ENCODE measurements around the gene FAM228B. TPM values are rescaled to one million over a fixed set of nuclear protein-coding genes. Genes with fewer than 3 reads are reported as not detected.

Gene FAM228B
- total RNA-seq (10 to 100 TPM; 17.2 to 24.4 TPM), polyA plus RNA-seq (1 to 10 TPM; 4.5 to 7.4 TPM)

DNA sequence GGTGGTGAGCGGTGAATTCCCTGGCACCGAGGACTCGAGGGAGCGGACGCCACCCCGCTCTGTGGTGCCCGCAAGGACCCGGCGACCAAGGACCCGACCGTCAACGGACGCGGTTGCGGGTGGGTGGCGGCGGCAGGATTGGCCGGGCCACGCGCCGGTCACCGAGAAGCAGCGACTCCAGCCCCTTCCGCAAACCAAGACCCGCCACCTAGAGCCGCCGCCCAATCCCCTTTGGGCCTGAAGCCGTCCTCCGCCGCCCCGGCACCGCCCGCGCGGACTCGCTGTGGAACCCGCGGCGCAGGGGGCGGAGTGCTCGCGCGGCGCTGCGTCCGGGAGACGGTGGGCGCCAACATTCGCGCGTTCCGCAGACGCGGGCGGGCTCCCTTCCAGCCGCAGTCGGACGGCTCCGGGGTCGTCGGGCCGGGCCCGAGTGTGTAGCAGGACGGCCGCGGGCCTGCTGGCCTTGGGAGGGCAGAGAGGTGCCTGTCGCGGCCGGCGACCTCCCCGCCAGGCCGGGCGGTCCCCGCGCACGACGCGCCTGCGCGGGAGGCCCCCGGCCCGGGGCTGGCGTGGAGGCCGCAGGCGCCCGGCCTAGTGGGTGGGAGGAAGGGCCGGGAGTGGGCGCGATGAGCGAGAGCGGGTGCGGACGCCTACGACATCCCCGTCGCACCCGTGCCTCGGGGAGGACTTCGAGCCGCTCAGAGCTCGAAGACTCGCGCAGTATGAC is at the start of gene FAM228B, which contains the start of gene PFN4:
Gene FAM228B (plus strand): TSS at position 275 of the 727 bp plus-strand sequence. CDS start 893 bp downstream, outside the sequence.
Gene PFN4 (minus strand): TSS at position 140 of the 727 bp plus-strand sequence. CDS start 799 bp downstream, outside the sequence.
- H3K4me3 ChIP-seq (ENCODE audit: low read length in 2 of 2) = peak within 1 kb of the TSS in 1 of 2 donors; percentile 48
- no peaks in the 10 kb centered on the region for H3K27me3 ChIP-seq (ENCODE audit: insufficient read depth, low read length)
- peak within 1 kb of the TSS; percentile 17 for H3K27ac ChIP-seq (ENCODE audit: low read depth, low read length)
- ChIA-PET CTCF (ENCODE audit: partially characterized antibody) (interaction anchor here (0.8 to 1.1 kb wide), 2 partner anchors 28 to 39 kb away, joined by 3 to 4 read pairs; partner anchors contain the start of gene TP53I3), POLR2A (ENCODE audit: partially characterized antibody) (interaction anchor here (2.9 kb wide), 1 partner anchor 47 kb away, joined by 11 read pairs; the partner anchor contains the start of gene SF3B6)
- H3K9me3 ChIP-seq (ENCODE audit: control insufficient read depth in 1 of 2, low read length in 2 of 2) = no peaks in the 10 kb centered on the region
- Mint-ChIP-seq H3K27me3 (no peaks in the 10 kb centered on the region), H3K9me3 (no peaks in the 10 kb centered on the region), H3K4me3 (peak within 1 kb of the TSS; percentile 81 to 90 (median 88)), H3K4me1 (peaks cover 8 to 17% (median 13%) of the 10 kb centered on the region in 4 donors), H3K27ac (peak within 1 kb of the TSS; percentile 57 to 86 (median 77)), H3K36me3 (peaks cover 0 to 3% of the 10 kb centered on the region in 2 donors)
- intact Hi-C loops (cut with micrococcal nuclease) = no loop called here
- peaks cover 8% of the 10 kb centered on the region for H3K4me1 ChIP-seq (ENCODE audit: insufficient read depth, low read length)
- no peaks in the 10 kb centered on the region for H3K36me3 ChIP-seq (ENCODE audit: insufficient read depth, low read length)
- DNase-seq = peak; percentile 38 to 52 (median 43)

DNA sequence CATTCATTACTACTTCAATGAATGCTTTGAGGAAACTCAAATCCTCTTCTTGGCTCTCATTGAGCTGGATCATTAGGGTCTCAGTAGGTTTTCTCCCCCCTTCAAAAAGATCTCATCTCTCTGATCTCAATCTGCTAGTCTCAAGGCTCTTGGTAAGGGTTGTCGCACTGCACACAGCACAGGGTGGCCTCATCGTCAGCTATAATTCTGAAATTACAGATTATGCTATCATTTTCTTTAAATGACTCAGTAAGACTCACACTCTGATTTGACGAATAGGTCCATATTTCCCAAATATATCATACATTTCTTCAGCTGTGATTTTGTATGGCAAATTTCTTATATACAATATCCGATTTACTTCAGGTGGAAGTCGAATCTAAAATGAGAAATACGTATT is 49.5 kb upstream of the FAM228B start:
- Histone ChIP-seq H3K27me3 (ENCODE audit: insufficient read depth, low read length) (no peaks in the 10 kb centered on the region), H3K36me3 (ENCODE audit: insufficient read depth, low read length) (peaks cover 28% of the 10 kb centered on the region), H3K4me3 (ENCODE audit: low read length in 2 of 2) (no peak overlapping the region), H3K4me1 (ENCODE audit: insufficient read depth, low read length) (peaks cover 28% of the 10 kb centered on the region), H3K27ac (ENCODE audit: low read depth, low read length) (no peak overlapping the region), H3K9me3 (ENCODE audit: control insufficient read depth in 1 of 2, low read length in 2 of 2) (no peaks in the 10 kb centered on the region)
- Mint-ChIP-seq H3K36me3 (peaks cover 6 to 54% of the 10 kb centered on the region in 2 donors), H3K27me3 (no peaks in the 10 kb centered on the region), H3K4me3 (peak overlapping the region in 3 of 8 donors; percentile 17 to 36 (median 32)), H3K27ac (peak overlapping the region in 3 of 7 donors; percentile 3 to 68 (median 42)), H3K4me1 (peaks cover 24 to 48% (median 34%) of the 10 kb centered on the region in 4 donors), H3K9me3 (no peaks in the 10 kb centered on the region)
- intact Hi-C loops (cut with micrococcal nuclease) = no loop called here
- ChIA-PET CTCF (ENCODE audit: partially characterized antibody) (interaction anchor here (0.9 to 1.8 kb wide), 4 partner anchors 10 to 147 kb away, joined by 3 to 7 read pairs (median 7); partner anchors contain the start of genes ATAD2B and TP53I3), POLR2A (ENCODE audit: partially characterized antibody) (interaction anchor here (1.4 kb wide), 1 partner anchor 147 kb away, joined by 6 read pairs; the partner anchor contains the start of gene ATAD2B)
- no peak for DNase-seq

DNA sequence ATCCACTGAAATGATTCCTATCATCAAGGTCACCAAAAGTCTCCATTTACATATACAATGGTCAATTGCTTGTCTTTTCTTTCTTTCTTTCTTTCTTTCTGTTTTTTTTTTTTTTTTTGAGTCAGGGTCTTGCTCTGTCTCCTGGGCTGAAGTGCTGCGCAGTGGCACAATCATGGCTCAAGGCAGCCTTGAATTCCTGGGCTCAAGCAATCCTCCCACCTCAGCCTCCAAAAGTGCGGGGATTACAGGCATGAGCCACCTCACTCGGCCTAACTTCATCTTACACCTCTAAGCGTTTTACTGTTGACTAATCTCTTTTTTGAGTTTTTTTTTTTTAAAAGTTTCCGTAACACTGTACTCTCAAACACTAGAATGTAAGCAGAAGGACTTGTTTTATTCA is 48.0 kb upstream of the FAM228B start:
- DNase-seq = no peak

DNA sequence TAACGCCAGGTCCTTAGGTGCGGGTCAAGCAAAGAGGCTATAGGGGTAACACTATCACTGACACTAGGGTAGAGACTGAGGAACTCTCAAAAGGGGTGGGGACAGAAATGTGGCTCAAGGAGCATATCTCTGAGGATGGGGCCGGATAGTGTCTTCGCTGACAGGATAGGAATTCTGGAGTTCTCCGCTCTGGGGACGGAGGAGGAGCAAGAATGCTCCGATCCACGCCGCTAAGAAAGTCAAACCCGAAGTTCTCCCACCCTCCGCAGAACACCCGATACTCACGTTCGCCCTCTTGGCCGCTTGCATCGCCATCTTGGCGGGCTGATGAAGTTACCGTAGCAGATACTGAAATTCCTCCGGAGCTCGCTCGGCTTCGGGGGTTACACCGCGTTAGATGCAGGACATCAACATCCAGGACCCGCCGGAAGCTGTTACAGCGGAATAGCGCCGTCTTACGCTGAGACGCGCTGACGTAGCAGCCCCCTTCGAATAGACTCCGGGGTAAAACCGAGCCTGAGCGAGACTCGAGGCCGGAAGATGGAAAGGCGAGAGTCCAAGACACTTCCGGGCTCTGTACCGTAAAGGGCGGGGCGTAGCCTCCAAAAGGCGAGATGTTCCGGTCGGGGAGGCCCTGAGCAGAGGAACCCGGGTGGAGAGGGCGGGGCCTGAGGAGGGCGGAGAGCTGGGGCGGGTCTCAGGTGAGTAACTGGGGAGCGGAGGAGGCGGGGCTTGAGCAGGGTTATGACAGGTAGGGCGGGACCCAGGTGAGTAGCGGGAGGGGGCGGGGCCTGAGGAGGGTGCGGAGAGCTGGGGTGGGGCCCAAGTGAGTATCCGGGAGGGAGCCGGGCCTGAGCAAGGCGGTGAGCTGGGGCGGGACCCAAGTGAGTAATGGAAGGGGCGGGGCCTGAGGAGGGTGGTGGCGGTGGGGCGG is 47.1 kb upstream of the FAM228B start, which contains the start of gene SF3B6:
Gene SF3B6 (minus strand): TSS at position 412 of the 934 bp plus-strand sequence. CDS start 97 bp downstream, at position 315.
- H3K36me3 Mint-ChIP-seq = peaks cover 8 to 36% of the 10 kb centered on the region in 2 donors
- H3K9me3 Mint-ChIP-seq = no peaks in the 10 kb centered on the region
- Histone ChIP-seq H3K9me3 (ENCODE audit: control insufficient read depth in 1 of 2, low read length in 2 of 2) (no peaks in the 10 kb centered on the region), H3K36me3 (ENCODE audit: insufficient read depth, low read length) (peaks cover 9% of the 10 kb centered on the region), H3K27ac (ENCODE audit: low read depth, low read length) (peak within 1 kb of the TSS; percentile 89), H3K4me3 (ENCODE audit: low read length in 2 of 2) (peak within 1 kb of the TSS; percentile 87 to 94), H3K4me1 (ENCODE audit: insufficient read depth, low read length) (peaks cover 28% of the 10 kb centered on the region), H3K27me3 (ENCODE audit: insufficient read depth, low read length) (no peaks in the 10 kb centered on the region)
- ChIA-PET CTCF (ENCODE audit: partially characterized antibody) (interaction anchor here (0.9 to 2.0 kb wide), 5 partner anchors 9 to 252 kb away, joined by 3 to 16 read pairs (median 6); partner anchors contain the start of genes ATAD2B, TP53I3 and WDCP), POLR2A (ENCODE audit: partially characterized antibody) (interaction anchor here (0.7 to 3.7 kb wide), 12 partner anchors 9 to 284 kb away, joined by 3 to 124 read pairs (median 10); partner anchors contain the start of genes ATAD2B, FAM228B, FKBP1B and PFN4)
- intact Hi-C loops (cut with micrococcal nuclease) = loop anchor here (1.0 to 5.0 kb wide), 6 partner anchors 8 to 717 kb away; partner anchors contain the start of genes ATAD2B, CENPO, ITSN2 and PTRHD1
- H3K27me3 Mint-ChIP-seq = no peaks in the 10 kb centered on the region
- peak within 1 kb of the TSS; percentile 96 to 100 (median 99) for H3K27ac Mint-ChIP-seq
- H3K4me3 Mint-ChIP-seq = peak within 1 kb of the TSS; percentile 98 to 100 (median 99)
- peak; percentile 99 to 100 (median 99) for DNase-seq
- peaks cover 24 to 48% (median 32%) of the 10 kb centered on the region in 4 donors for H3K4me1 Mint-ChIP-seq

More for the DNA sequence above, 48.0 kb upstream of the FAM228B start:
- no peaks in the 10 kb centered on the region for H3K9me3 Mint-ChIP-seq
- intact Hi-C loops (cut with micrococcal nuclease) = loop anchor here (5.0 kb wide), 1 partner anchor 133 kb away; the partner anchor contains the start of gene UBXN2A
- Histone ChIP-seq H3K36me3 (ENCODE audit: insufficient read depth, low read length) (peaks cover 13% of the 10 kb centered on the region), H3K27me3 (ENCODE audit: insufficient read depth, low read length) (no peaks in the 10 kb centered on the region), H3K27ac (ENCODE audit: low read depth, low read length) (peak overlapping the region; percentile 89), H3K9me3 (ENCODE audit: control insufficient read depth in 1 of 2, low read length in 2 of 2) (no peaks in the 10 kb centered on the region), H3K4me3 (ENCODE audit: low read length in 2 of 2) (peak overlapping the region in 1 of 2 donors; percentile 87), H3K4me1 (ENCODE audit: insufficient read depth, low read length) (peaks cover 28% of the 10 kb centered on the region)
- H3K4me1 Mint-ChIP-seq = peaks cover 24 to 48% (median 32%) of the 10 kb centered on the region in 4 donors
- H3K27ac Mint-ChIP-seq = peak overlapping the region; percentile 96 to 100 (median 99)
- ChIA-PET CTCF (ENCODE audit: partially characterized antibody) (interaction anchor here (0.7 kb wide), 1 partner anchor 326 kb away, joined by 3 read pairs; no protein-coding TSS in a partner anchor), POLR2A (ENCODE audit: partially characterized antibody) (interaction anchor here (2.4 to 3.7 kb wide), 3 partner anchors 25 to 149 kb away, joined by 15 to 124 read pairs (median 23); partner anchors contain the start of genes ATAD2B, FKBP1B and UBXN2A)
- H3K27me3 Mint-ChIP-seq = no peaks in the 10 kb centered on the region
- H3K4me3 Mint-ChIP-seq = peak overlapping the region; percentile 98 to 100 (median 99)
- peaks cover 6 to 39% of the 10 kb centered on the region in 2 donors for H3K36me3 Mint-ChIP-seq

DNA sequence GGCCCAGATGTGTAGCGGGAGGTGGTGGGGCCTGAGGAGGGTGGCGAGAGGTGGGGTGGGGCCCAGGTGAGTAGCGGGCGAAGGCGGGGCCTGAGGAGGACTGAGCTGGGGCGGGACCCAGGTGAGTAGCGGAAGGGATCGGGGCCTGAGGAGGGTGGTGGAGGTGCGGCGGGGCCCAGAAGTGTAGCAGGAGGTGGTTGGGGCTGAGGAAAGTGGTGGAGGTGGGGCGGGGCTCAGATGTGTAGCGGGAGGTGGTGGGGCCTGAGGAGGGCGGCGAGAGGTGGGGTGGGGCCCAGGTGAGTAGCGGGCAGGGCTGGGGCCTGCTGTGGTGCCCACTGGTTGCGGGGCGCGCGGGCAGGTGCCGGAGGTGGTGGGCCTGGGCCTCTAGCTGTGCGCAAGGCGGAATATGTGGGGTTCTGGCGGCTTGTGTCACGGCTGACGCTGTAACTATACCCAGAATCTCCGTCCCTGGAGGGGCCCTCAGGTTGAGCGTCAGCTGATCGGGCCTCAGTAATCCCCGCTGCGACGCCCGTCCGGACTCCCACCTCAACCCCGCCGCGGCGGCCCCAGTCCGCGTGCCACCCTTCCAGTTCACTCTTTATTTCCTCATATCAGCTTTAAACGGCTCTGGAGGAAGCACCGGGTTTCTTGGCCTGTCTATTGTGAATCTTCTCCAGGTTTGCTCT is 46.3 kb upstream of the FAM228B start:
- Mint-ChIP-seq H3K27me3 (no peaks in the 10 kb centered on the region), H3K27ac (peak overlapping the region; percentile 96 to 100 (median 99)), H3K4me1 (peaks cover 24 to 48% (median 32%) of the 10 kb centered on the region in 4 donors), H3K36me3 (peaks cover 12 to 36% of the 10 kb centered on the region in 2 donors), H3K4me3 (peak overlapping the region; percentile 98 to 100 (median 99)), H3K9me3 (no peaks in the 10 kb centered on the region)
- H3K27me3 ChIP-seq (ENCODE audit: insufficient read depth, low read length) = no peaks in the 10 kb centered on the region
- CTCF ChIA-PET (ENCODE audit: partially characterized antibody) = interaction anchor here (0.6 to 2.0 kb wide), 6 partner anchors 8 to 1896 kb away, joined by 3 to 16 read pairs (median 5); partner anchors contain the start of genes ATAD2B, TP53I3 and WDCP
- no peak for DNase-seq
- peak overlapping the region; percentile 34 to 87 for H3K4me3 ChIP-seq (ENCODE audit: low read length in 2 of 2)
- H3K27ac ChIP-seq (ENCODE audit: low read depth, low read length) = peak overlapping the region; percentile 89
- peaks cover 28% of the 10 kb centered on the region for H3K4me1 ChIP-seq (ENCODE audit: insufficient read depth, low read length)
- POLR2A ChIA-PET (ENCODE audit: partially characterized antibody) = interaction anchor here (0.6 to 3.7 kb wide), 12 partner anchors 8 to 300 kb away, joined by 3 to 124 read pairs (median 10); partner anchors contain the start of genes ATAD2B, FAM228B, FKBP1B and PFN4
- peaks cover 9% of the 10 kb centered on the region for H3K36me3 ChIP-seq (ENCODE audit: insufficient read depth, low read length)
- H3K9me3 ChIP-seq (ENCODE audit: control insufficient read depth in 1 of 2, low read length in 2 of 2) = no peaks in the 10 kb centered on the region
- intact Hi-C loops (cut with micrococcal nuclease) = loop anchor here (1.0 to 5.0 kb wide), 6 partner anchors 7 to 716 kb away; partner anchors contain the start of genes ATAD2B, CENPO, ITSN2 and PTRHD1

All from CD4-positive, alpha-beta memory T cell (primary cell).